Left lung (tissue), 10 donors: ENCODE results near the gene FICD. TPM values are rescaled to one million over a fixed set of nuclear protein-coding genes. Genes with fewer than 3 reads are reported as not detected.

Experiments used
- ATAC-seq: fragments of 200-7000 bp; cut with Tn5 transposase; one replicate; pipeline ENCODE4 v1.9.1; 2020; ENCODE audit warnings: moderate library complexity
- DNase-seq, 4 donors: peaks; one replicate each; pipeline ENCODE4 v3.0.0-alpha.2; 2013 to 2020
- H3K27ac ChIP-seq, 2 donors: fragments of 200-600 bp; sonication (generic) in 1 of 2; one replicate each; pipeline versions ENCODE4 v1.5.0 to v1.8.0; 2020 to 2021
- H3K27me3 ChIP-seq, 2 donors: fragments of 200-600 bp; sonication (generic) in 1 of 2; one replicate each; pipeline versions ENCODE4 v1.5.0 to v1.8.0; 2020 to 2021
- H3K36me3 ChIP-seq, 2 donors: fragments of 200-600 bp; sonication (generic) in 1 of 2; one replicate each; pipeline versions ENCODE4 v1.5.0 to v1.8.0; 2020 to 2021
- H3K4me1 ChIP-seq, 2 donors: fragments of 200-600 bp; one replicate each; pipeline ENCODE4 v1.8.0; 2021
- H3K4me3 ChIP-seq, 2 donors: fragments of 200-600 bp; sonication (generic) in 1 of 2; one replicate each; pipeline versions ENCODE4 v1.5.0 to v1.8.0; 2020 to 2021; ENCODE audit warnings: mild to moderate bottlenecking in 1 of 2
- H3K9me3 ChIP-seq, 2 donors: fragments of 200-600 bp; sonication (generic) in 1 of 2; one replicate each; pipeline versions ENCODE4 v1.5.0 to v1.8.0; 2020 to 2021
- CTCF ChIP-seq, 2 donors: fragments of 200-600 bp; sonication (generic) in 1 of 2; IDR thresholded peaks; one replicate each; pipeline versions ENCODE4 v1.5.0 to v1.8.0; 2021; ENCODE audit warnings: antibody characterized with exemption in 2 of 2
- intact Hi-C, 2 donors: fragments of 100-400 bp; cut with DNase I; formaldehyde crosslinking; loops; one replicate each; pipeline versions ENCODE4 v1.11.2 to v1.14.2; 2022
- polyA plus RNA-seq, 6 donors: library from polyadenylated mRNA; unstranded; fragments of 120-200 nt; gene quantifications; one replicate each; pipeline ENCODE4 v1.2.1, GENCODE V29; 2013; ENCODE audit not compliant: insufficient read length in 6 of 6
- total RNA-seq, 2 donors: library from RNA; stranded (reverse); fragmentation: NEBNext Ultra II Directional; extraction: Animal tissue kit (Norgen Biotek cat#: 25700); gene quantifications; one replicate each; pipeline ENCODE4 v1.2.1, GENCODE V29; 2021
- donor health status: DM: no; HTN: yes; CAD: no.
- donor health status: DM: no; HTN: no; CAD: no.

Gene FICD
- total and polyA plus RNA-seq, 8 donors = 2.6 to 13.2 (median 3.1) TPM

GRCh38 chr12:108538616-108539195 lies 23.6 kb downstream of the FICD start:
- no peak for TF ChIP-seq CTCF (IDR thresholded peaks at IDR 0.05)
- Histone ChIP-seq H3K27ac (no peak overlapping the region), H3K4me1 (no peaks in the 10 kb centered on the region), H3K27me3 (no peaks in the 10 kb centered on the region), H3K36me3 (peaks cover 4 to 80% of the 10 kb centered on the region in 2 donors), H3K9me3 (no peaks in the 10 kb centered on the region), H3K4me3 (no peak overlapping the region)
- intact Hi-C loops = no loop called here
- DNase-seq (no peak), ATAC-seq (no peak)

- DNase-seq (no peak), ATAC-seq (no peak)
- Histone ChIP-seq H3K27ac (no peak overlapping the region), H3K9me3 (no peaks in the 10 kb centered on the region), H3K36me3 (peaks cover 8 to 80% of the 10 kb centered on the region in 2 donors), H3K27me3 (no peaks in the 10 kb centered on the region), H3K4me1 (peaks cover 0 to 5% of the 10 kb centered on the region in 2 donors), H3K4me3 (no peak overlapping the region)
- TF ChIP-seq CTCF (IDR thresholded peaks at IDR 0.05) = no peak
- intact Hi-C loops = no loop called here
Measured at GRCh38 chr12:108542320-108542719, 27.2 kb downstream of the FICD start.

GRCh38 chr12:108543652-108544051 lies 28.6 kb downstream of the FICD start:
- Histone ChIP-seq H3K27ac (no peak overlapping the region), H3K36me3 (peaks cover 8 to 80% of the 10 kb centered on the region in 2 donors), H3K9me3 (no peaks in the 10 kb centered on the region), H3K4me3 (no peak overlapping the region), H3K27me3 (no peaks in the 10 kb centered on the region), H3K4me1 (peaks cover 0 to 5% of the 10 kb centered on the region in 2 donors)
- intact Hi-C loops = no loop called here
- TF ChIP-seq CTCF (IDR thresholded peaks at IDR 0.05) = no peak
- ATAC-seq (no peak), DNase-seq (no peak)

GRCh38 chr12:108547686-108548085 lies 32.6 kb downstream of the FICD start:
- no peak for ATAC-seq

More at GRCh38 chr12:108547686-108548085, 32.6 kb downstream of the FICD start:
- no peak overlapping the region for H3K4me3 ChIP-seq
- peaks cover 8 to 63% of the 10 kb centered on the region in 2 donors for H3K36me3 ChIP-seq
- intact Hi-C loops = no loop called here
- no peak for DNase-seq
- TF ChIP-seq CTCF (IDR thresholded peaks at IDR 0.05) = no peak
- H3K9me3 ChIP-seq = no peaks in the 10 kb centered on the region
- no peak overlapping the region for H3K27ac ChIP-seq
- no peaks in the 10 kb centered on the region for H3K27me3 ChIP-seq
- H3K4me1 ChIP-seq = peaks cover 0 to 24% of the 10 kb centered on the region in 2 donors
